Nephron (organoid): ENCODE measurements around the gene OR13A1.
"Not testable (repeated sequence)": the region's sequence is repeated elsewhere in the genome, so short reads cannot be mapped to it uniquely, and the experiment has no call there.

Experiments used
- H3K27ac Mint-ChIP-seq, 3 experiments: 2 replicates each; pipeline ENCODE4 v1.8.0; 2020; ENCODE audit warnings: mixed read lengths in 3 of 3, mild to moderate bottlenecking in 2 of 3, moderate library complexity in 1 of 3
- H3K27me3 Mint-ChIP-seq: 2 replicates; pipeline ENCODE4 v1.8.0; 2021; ENCODE audit warnings: low read depth, mild to moderate bottlenecking, moderate library complexity, mixed read lengths
- H3K36me3 Mint-ChIP-seq: 2 replicates; pipeline ENCODE4 v1.8.0; 2020; ENCODE audit warnings: low read depth, mixed read lengths
- H3K4me1 Mint-ChIP-seq: 2 replicates; pipeline ENCODE4 v1.8.0; 2020; ENCODE audit warnings: mixed read lengths
- H3K4me3 Mint-ChIP-seq, 3 experiments: 2 replicates each; pipeline ENCODE4 v1.8.0; 2020; ENCODE audit warnings: mild to moderate bottlenecking in 3 of 3, mixed read lengths in 3 of 3, moderate library complexity in 2 of 3
- H3K9me3 Mint-ChIP-seq: 2 replicates; pipeline ENCODE4 v1.8.0; 2020; ENCODE audit warnings: mixed read lengths
- CTCF ChIP-seq, 3 experiments: fragments of 200-600 bp; sonication (generic); IDR thresholded peaks; one replicate each; pipeline ENCODE4 v1.5.0; 2021; ENCODE audit warnings: antibody characterized with exemption in 3 of 3; ENCODE audit not compliant: unreplicated experiment in 3 of 3

Gene OR13A1

GRCh38 chr10:45339894-45340293 is 24.5 kb upstream of the OR13A1 start:
- Mint-ChIP-seq H3K27me3 (peaks cover 5% of the 10 kb centered on the region), H3K4me1 (no peaks in the 10 kb centered on the region), H3K36me3 (no peaks in the 10 kb centered on the region), H3K27ac (no peak overlapping the region), H3K9me3 (peaks cover 37% of the 10 kb centered on the region), H3K4me3 (no peak overlapping the region)
- TF ChIP-seq CTCF (IDR thresholded peaks at IDR 0.05; ENCODE audit: unreplicated experiment in 3 of 3) = no peak

GRCh38 chr10:45331824-45332223 is 16.4 kb upstream of the OR13A1 start:
- not testable (repeated sequence) for H3K27me3 Mint-ChIP-seq, H3K27ac Mint-ChIP-seq, H3K4me3 Mint-ChIP-seq, H3K36me3 Mint-ChIP-seq, H3K4me1 Mint-ChIP-seq
- peaks cover 24% of the 10 kb centered on the region for H3K9me3 Mint-ChIP-seq

GRCh38 chr10:45326864-45327263 is 11.5 kb upstream of the OR13A1 start:
- not testable (repeated sequence) for H3K27me3 Mint-ChIP-seq, H3K36me3 Mint-ChIP-seq, H3K27ac Mint-ChIP-seq, H3K4me1 Mint-ChIP-seq, H3K4me3 Mint-ChIP-seq
- H3K9me3 Mint-ChIP-seq = peaks cover 23% of the 10 kb centered on the region

GRCh38 chr10:45325116-45325515 is 9.7 kb upstream of the OR13A1 start:
- Mint-ChIP-seq H3K27ac (no peak overlapping the region), H3K9me3 (peaks cover 27% of the 10 kb centered on the region), H3K27me3 (no peaks in the 10 kb centered on the region), H3K4me3 (no peak overlapping the region), H3K4me1 (no peaks in the 10 kb centered on the region), H3K36me3 (no peaks in the 10 kb centered on the region)
- TF ChIP-seq CTCF (IDR thresholded peaks at IDR 0.05; ENCODE audit: unreplicated experiment in 3 of 3) = no peak

GRCh38 chr10:45319702-45320101 is 4.3 kb upstream of the OR13A1 start:
- H3K27ac Mint-ChIP-seq = no peak overlapping the region
- no peak for TF ChIP-seq CTCF (IDR thresholded peaks at IDR 0.05; ENCODE audit: unreplicated experiment in 3 of 3)
- no peaks in the 10 kb centered on the region for H3K4me1 Mint-ChIP-seq
- no peaks in the 10 kb centered on the region for H3K27me3 Mint-ChIP-seq
- H3K9me3 Mint-ChIP-seq = peaks cover 21% of the 10 kb centered on the region
- no peak overlapping the region for H3K4me3 Mint-ChIP-seq
- H3K36me3 Mint-ChIP-seq = no peaks in the 10 kb centered on the region

- H3K27ac Mint-ChIP-seq = no peak overlapping the region
- H3K36me3 Mint-ChIP-seq = no peaks in the 10 kb centered on the region
- H3K27me3 Mint-ChIP-seq = no peaks in the 10 kb centered on the region
- no peak overlapping the region for H3K4me3 Mint-ChIP-seq
- no peaks in the 10 kb centered on the region for H3K4me1 Mint-ChIP-seq
- peaks cover 16% of the 10 kb centered on the region for H3K9me3 Mint-ChIP-seq
- no peak for TF ChIP-seq CTCF (IDR thresholded peaks at IDR 0.05; ENCODE audit: unreplicated experiment in 3 of 3)
Observed at GRCh38 chr10:45313264-45313873, 2.0 kb downstream of the OR13A1 start.

GRCh38 chr10:45308707-45309106 is 6.7 kb downstream of the OR13A1 start:
- no peaks in the 10 kb centered on the region for H3K4me1 Mint-ChIP-seq
- no peak for TF ChIP-seq CTCF (IDR thresholded peaks at IDR 0.05; ENCODE audit: unreplicated experiment in 3 of 3)
- H3K27me3 Mint-ChIP-seq = peaks cover 13% of the 10 kb centered on the region
- no peak overlapping the region for H3K4me3 Mint-ChIP-seq
- H3K27ac Mint-ChIP-seq = no peak overlapping the region
- peaks cover 12% of the 10 kb centered on the region for H3K9me3 Mint-ChIP-seq
- no peaks in the 10 kb centered on the region for H3K36me3 Mint-ChIP-seq
